ENCODE results near the gene RRAGD.

RRAGD gene

DNA sequence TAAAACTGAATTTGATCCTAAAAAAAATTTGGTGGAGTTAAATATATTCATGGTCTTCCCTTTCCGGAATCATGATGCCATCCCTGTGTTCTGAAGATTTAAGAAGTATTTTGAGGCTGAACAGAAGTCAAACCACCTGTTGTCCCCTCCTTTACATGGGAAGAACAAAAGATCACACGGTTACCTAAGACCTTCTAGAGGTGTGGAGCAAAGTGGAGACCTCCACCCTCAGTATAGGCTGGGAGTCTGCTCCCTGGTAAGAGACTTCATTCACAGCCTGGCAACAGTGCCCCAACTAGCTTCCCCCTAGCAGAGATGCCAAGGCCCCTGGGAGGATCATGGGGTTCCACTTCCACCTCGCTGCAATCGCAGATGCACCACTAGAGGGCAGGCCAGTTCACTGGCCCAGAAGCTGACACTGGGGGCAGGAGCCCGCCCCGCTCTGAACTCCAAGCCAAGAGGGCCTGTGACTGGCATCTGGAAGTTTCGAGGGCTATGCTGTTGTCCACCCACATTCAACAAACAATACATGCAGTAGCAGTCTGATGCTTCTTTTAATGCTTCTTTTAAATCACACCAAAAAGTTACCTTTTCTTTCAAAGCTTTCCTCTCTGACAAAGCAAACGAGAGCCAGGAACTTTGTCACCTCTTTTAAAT lies 40.1 kb downstream of the RRAGD start:
- TF ChIP-seq, protein P1, sequence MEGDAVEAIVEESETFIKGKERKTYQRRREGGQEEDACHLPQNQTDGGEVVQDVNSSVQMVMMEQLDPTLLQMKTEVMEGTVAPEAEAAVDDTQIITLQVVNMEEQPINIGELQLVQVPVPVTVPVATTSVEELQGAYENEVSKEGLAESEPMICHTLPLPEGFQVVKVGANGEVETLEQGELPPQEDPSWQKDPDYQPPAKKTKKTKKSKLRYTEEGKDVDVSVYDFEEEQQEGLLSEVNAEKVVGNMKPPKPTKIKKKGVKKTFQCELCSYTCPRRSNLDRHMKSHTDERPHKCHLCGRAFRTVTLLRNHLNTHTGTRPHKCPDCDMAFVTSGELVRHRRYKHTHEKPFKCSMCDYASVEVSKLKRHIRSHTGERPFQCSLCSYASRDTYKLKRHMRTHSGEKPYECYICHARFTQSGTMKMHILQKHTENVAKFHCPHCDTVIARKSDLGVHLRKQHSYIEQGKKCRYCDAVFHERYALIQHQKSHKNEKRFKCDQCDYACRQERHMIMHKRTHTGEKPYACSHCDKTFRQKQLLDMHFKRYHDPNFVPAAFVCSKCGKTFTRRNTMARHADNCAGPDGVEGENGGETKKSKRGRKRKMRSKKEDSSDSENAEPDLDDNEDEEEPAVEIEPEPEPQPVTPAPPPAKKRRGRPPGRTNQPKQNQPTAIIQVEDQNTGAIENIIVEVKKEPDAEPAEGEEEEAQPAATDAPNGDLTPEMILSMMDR (conservative IDR thresholded peaks at IDR 0.05; ENCODE audit: control insufficient read depth, insufficient read depth, low read depth, low read length) = peak; percentile 95
- H3K4me3 ChIP-seq (ENCODE audit: control insufficient read depth, low read depth, low read length) = no peak overlapping the region
- DNase-seq (ENCODE audit: low read depth) = peak; percentile 47

DNA sequence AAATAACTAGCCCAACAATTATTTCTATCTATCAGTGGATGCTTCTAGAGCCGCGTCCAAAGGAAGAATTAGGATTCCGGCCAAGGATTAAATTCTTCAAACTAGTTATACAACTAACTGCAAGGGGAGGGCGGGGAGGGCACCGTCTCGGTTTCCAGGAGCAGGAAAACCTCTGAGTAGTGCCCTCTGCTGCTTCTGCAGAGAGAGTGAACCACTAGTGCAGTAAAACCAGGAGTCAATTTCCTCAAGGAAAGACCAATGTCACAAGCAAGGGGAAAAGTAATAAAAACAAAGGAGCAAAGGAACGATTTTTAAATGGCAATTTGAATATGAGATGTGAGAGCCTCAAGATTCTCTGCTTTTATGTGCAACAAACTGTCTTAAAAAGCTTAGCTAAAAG lies 43.1 kb downstream of the RRAGD start:
- TF ChIP-seq, protein P1 (conservative IDR thresholded peaks at IDR 0.05; ENCODE audit: control insufficient read depth, insufficient read depth, low read depth, low read length) = peak; percentile 53

DNA sequence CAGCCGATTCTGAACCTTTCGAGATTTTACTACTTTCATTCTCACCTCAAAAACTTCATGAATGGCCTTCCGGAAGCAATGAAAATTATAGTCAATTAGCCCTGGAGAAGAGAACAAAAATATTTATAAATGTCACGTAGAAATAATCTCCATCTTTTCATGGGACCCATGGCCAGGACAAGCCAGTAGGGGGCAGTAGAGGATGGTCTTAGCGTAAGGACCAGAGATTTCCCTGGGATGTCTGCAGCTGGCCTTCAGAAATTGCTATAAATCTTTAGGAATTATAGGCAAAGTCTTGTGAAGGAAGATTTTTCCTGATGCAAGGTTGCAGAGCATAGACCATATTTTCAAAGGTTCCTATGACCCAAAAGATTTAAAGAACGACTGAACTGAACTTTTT lies 44.0 kb downstream of the RRAGD start:
- TF ChIP-seq, protein P1 (conservative IDR thresholded peaks at IDR 0.05; ENCODE audit: control insufficient read depth, insufficient read depth, low read depth, low read length) = peak; percentile 90

More for the DNA sequence above, 43.1 kb downstream of the RRAGD start:
- DNase-seq (ENCODE audit: low read depth) = peak; percentile 60
- H3K4me3 ChIP-seq (ENCODE audit: control insufficient read depth, low read depth, low read length) = no peak overlapping the region

DNA sequence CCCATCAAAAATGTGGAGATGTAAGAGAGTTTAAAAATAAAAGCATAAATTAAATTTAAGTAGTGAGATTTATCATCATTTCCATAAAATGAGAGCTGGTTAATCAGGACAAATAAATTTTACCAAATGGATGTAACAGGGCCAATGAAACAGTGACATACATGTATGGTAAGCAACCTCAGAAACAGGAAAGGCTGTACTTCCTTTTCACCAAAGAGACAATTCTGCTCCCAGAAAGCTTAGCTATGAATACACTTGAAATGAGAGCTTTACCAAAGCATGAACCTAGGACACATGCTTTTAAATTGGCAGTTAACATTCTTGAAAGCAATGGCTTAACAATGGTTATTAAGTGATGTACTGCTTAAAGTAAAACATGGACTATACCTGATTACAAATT lies 47.5 kb downstream of the RRAGD start:
- no peak overlapping the region for H3K4me3 ChIP-seq (ENCODE audit: control insufficient read depth, low read depth, low read length)
- TF ChIP-seq, protein P1 (conservative IDR thresholded peaks at IDR 0.05; ENCODE audit: control insufficient read depth, insufficient read depth, low read depth, low read length) = no peak
- DNase-seq (ENCODE audit: low read depth) = no peak

More for the DNA sequence above, 44.0 kb downstream of the RRAGD start:
- H3K4me3 ChIP-seq (ENCODE audit: control insufficient read depth, low read depth, low read length) = no peak overlapping the region
- peak; percentile 62 for DNase-seq (ENCODE audit: low read depth)

DNA sequence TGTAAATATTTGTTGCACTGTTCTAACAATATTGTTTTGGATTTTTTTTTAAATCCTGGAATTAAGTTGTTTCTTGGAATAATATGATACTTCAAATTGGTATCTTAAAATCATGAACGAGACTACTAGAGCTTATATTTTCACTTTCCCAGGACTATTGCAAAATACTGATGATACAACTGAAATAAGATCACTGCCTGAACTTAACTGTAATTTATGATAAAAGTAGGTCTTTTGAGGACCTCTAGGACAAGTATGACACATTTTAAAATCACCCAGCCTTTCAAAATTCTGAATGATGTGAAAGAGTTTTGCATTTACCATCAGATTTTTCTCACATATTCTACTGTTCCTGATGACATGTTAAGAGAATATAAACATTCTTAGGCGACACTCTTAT lies 50.9 kb downstream of the RRAGD start:
- DNase-seq (ENCODE audit: low read depth) = peak; percentile 32
- H3K4me3 ChIP-seq (ENCODE audit: control insufficient read depth, low read depth, low read length) = no peak overlapping the region
- TF ChIP-seq, protein P1 (conservative IDR thresholded peaks at IDR 0.05; ENCODE audit: control insufficient read depth, insufficient read depth, low read depth, low read length) = no peak

DNA sequence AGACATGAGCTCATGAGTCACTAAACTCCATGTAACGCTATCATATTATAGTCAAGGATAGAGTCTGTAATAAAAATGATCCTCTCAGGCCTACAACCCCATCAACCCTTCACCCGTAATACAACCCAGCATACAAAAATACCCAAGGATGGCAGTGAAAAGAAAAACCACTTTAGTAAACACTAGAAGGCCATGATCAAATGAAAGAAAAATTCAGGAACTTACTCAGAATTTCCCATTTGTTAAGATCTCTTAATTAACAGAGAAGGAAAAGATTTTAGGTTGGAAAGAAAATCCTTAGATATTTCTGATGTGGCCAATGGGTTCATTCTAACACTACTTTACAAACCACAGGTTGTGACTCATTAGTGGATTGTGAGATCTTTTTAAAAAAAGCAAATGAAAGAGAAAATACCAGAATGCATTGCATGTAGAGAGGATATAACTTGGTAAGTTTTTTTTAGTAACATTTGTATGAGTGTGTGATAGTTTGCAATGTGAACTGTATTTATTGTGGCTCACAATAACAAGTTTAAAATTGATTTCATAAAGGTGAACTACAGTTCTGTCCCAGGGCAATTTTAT lies 51.6 kb downstream of the RRAGD start:
- peak; percentile 63 for DNase-seq (ENCODE audit: low read depth)
- H3K4me3 ChIP-seq (ENCODE audit: control insufficient read depth, low read depth, low read length) = no peak overlapping the region
- TF ChIP-seq, protein P1 (conservative IDR thresholded peaks at IDR 0.05; ENCODE audit: control insufficient read depth, insufficient read depth, low read depth, low read length) = no peak

Data from fibroblast of mammary gland (primary cell).